IgD-negative memory B cell (primary cell): ENCODE data around the gene PVRIG. TPM values are rescaled to one million over a fixed set of nuclear protein-coding genes. Genes with fewer than 3 reads are reported as not detected.
"Not testable (repeated sequence)": the region's sequence is repeated elsewhere in the genome, so short reads cannot be mapped to it uniquely, and the experiment has no call there.

ENCODE experiments used
- H3K27ac Mint-ChIP-seq, 3 donors: one replicate each; pipeline ENCODE4 v1.8.0; 2020 to 2022; ENCODE audit warnings: mild to moderate bottlenecking in 3 of 3, mixed read lengths in 3 of 3, moderate library complexity in 1 of 3
- H3K27me3 Mint-ChIP-seq: one replicate; pipeline ENCODE4 v1.8.0; 2021; ENCODE audit warnings: mixed read lengths
- H3K36me3 Mint-ChIP-seq: one replicate; pipeline ENCODE4 v1.8.0; 2020; ENCODE audit warnings: mild to moderate bottlenecking, mixed read lengths
- H3K4me1 Mint-ChIP-seq, 3 donors: one replicate each; pipeline ENCODE4 v1.8.0; 2020 to 2022; ENCODE audit warnings: mixed read lengths in 3 of 3, mild to moderate bottlenecking in 1 of 3
- H3K4me3 Mint-ChIP-seq, 4 donors: one replicate each; pipeline ENCODE4 v1.8.0; 2020 to 2022; ENCODE audit warnings: mild to moderate bottlenecking in 4 of 4, mixed read lengths in 4 of 4, moderate library complexity in 3 of 4
- H3K9me3 Mint-ChIP-seq, 3 donors: one replicate each; pipeline ENCODE4 v1.8.0; 2020 to 2021; ENCODE audit warnings: mixed read lengths in 3 of 3, mild to moderate bottlenecking in 1 of 3
- polyA plus RNA-seq: library from polyadenylated mRNA; unstranded; fragments of 300-500 nt; fragmentation: Illumina TruSeq; gene quantifications from one replicate; pipeline ENCODE4 v1.2.3, GENCODE V29; 2021

The PVRIG gene
- polyA plus RNA-seq, 1 donor from 2014 or later = 94.5 TPM

GRCh38 chr7:100185726-100186125, 34.0 kb upstream of the PVRIG start:
- Mint-ChIP-seq H3K27me3 (peaks cover 2% of the 10 kb centered on the region), H3K4me1 (peaks cover 8 to 13% (median 12%) of the 10 kb centered on the region in 3 donors), H3K27ac (no peak overlapping the region), H3K4me3 (no peak overlapping the region), H3K36me3 (peaks cover 1% of the 10 kb centered on the region), H3K9me3 (no peaks in the 10 kb centered on the region)

- H3K27ac Mint-ChIP-seq = no peak overlapping the region
- H3K4me1 Mint-ChIP-seq = peaks cover 24 to 41% (median 35%) of the 10 kb centered on the region in 3 donors
- peaks cover 1% of the 10 kb centered on the region for H3K36me3 Mint-ChIP-seq
- H3K4me3 Mint-ChIP-seq = no peak overlapping the region
- H3K27me3 Mint-ChIP-seq = no peaks in the 10 kb centered on the region
- no peaks in the 10 kb centered on the region for H3K9me3 Mint-ChIP-seq
These were observed 30.7 kb upstream of the PVRIG start for GRCh38 chr7:100189061-100189460.

- Mint-ChIP-seq H3K27me3 (no peaks in the 10 kb centered on the region), H3K4me1 (peaks cover 33 to 46% (median 42%) of the 10 kb centered on the region in 3 donors), H3K27ac (peak overlapping the region; percentile 32 to 86 (median 57)), H3K36me3 (no peaks in the 10 kb centered on the region), H3K4me3 (peak overlapping the region in 3 of 4 donors; percentile 52 to 61 (median 54)), H3K9me3 (no peaks in the 10 kb centered on the region)
These were observed 29.6 kb upstream of the PVRIG start for GRCh38 chr7:100190048-100190711.

GRCh38 chr7:100191775-100192174, 28.0 kb upstream of the PVRIG start:
- Mint-ChIP-seq H3K36me3 (no peaks in the 10 kb centered on the region), H3K27me3 (no peaks in the 10 kb centered on the region), H3K4me1 (peaks cover 41 to 54% (median 54%) of the 10 kb centered on the region in 3 donors), H3K4me3 (peak overlapping the region; percentile 13 to 83 (median 50)), H3K27ac (peak overlapping the region; percentile 57 to 92 (median 86)), H3K9me3 (peaks cover 0 to 3% (median 0%) of the 10 kb centered on the region in 3 donors)

GRCh38 chr7:100192281-100192862, 27.4 kb upstream of the PVRIG start:
- not testable (repeated sequence) for H3K36me3 Mint-ChIP-seq
- H3K27ac Mint-ChIP-seq = peak overlapping the region; percentile 57 to 92 (median 86)

GRCh38 chr7:100192969-100193368, 26.8 kb upstream of the PVRIG start:
- H3K36me3 Mint-ChIP-seq = no peaks in the 10 kb centered on the region
- peaks cover 43 to 59% (median 54%) of the 10 kb centered on the region in 3 donors for H3K4me1 Mint-ChIP-seq
- H3K27ac Mint-ChIP-seq = peak overlapping the region in 2 of 3 donors; percentile 57 to 92
- peaks cover 0 to 3% (median 0%) of the 10 kb centered on the region in 3 donors for H3K9me3 Mint-ChIP-seq
- no peaks in the 10 kb centered on the region for H3K27me3 Mint-ChIP-seq
- H3K4me3 Mint-ChIP-seq = peak overlapping the region in 3 of 4 donors; percentile 27 to 83 (median 58)

More at GRCh38 chr7:100192281-100192862, 27.4 kb upstream of the PVRIG start:
- H3K9me3 Mint-ChIP-seq, H3K27me3 Mint-ChIP-seq: not testable (repeated sequence)
- H3K4me1 Mint-ChIP-seq = peaks cover 43 to 55% (median 54%) of the 10 kb centered on the region in 3 donors
- peak overlapping the region; percentile 13 to 83 (median 50) for H3K4me3 Mint-ChIP-seq

- peak overlapping the region in 2 of 4 donors; percentile 11 to 48 for H3K4me3 Mint-ChIP-seq
- peak overlapping the region; percentile 59 to 87 (median 61) for H3K27ac Mint-ChIP-seq
- H3K27me3 Mint-ChIP-seq = no peaks in the 10 kb centered on the region
- peaks cover 54 to 63% (median 56%) of the 10 kb centered on the region in 3 donors for H3K4me1 Mint-ChIP-seq
- no peaks in the 10 kb centered on the region for H3K36me3 Mint-ChIP-seq
- peaks cover 0 to 3% (median 0%) of the 10 kb centered on the region in 3 donors for H3K9me3 Mint-ChIP-seq
These were observed 24.5 kb upstream of the PVRIG start for GRCh38 chr7:100195222-100195621.

- peak overlapping the region; percentile 59 to 87 (median 80) for H3K27ac Mint-ChIP-seq
- H3K9me3 Mint-ChIP-seq, H3K27me3 Mint-ChIP-seq, H3K36me3 Mint-ChIP-seq: not testable (repeated sequence)
- peaks cover 54 to 62% (median 54%) of the 10 kb centered on the region in 3 donors for H3K4me1 Mint-ChIP-seq
- H3K4me3 Mint-ChIP-seq = peak overlapping the region; percentile 11 to 58 (median 45)
These were observed 23.8 kb upstream of the PVRIG start for GRCh38 chr7:100195901-100196322.

GRCh38 chr7:100198266-100198665, 21.5 kb upstream of the PVRIG start:
- Mint-ChIP-seq H3K27me3 (no peaks in the 10 kb centered on the region), H3K36me3 (no peaks in the 10 kb centered on the region), H3K27ac (no peak overlapping the region), H3K9me3 (peaks cover 0 to 5% (median 0%) of the 10 kb centered on the region in 3 donors), H3K4me1 (peaks cover 36 to 54% (median 37%) of the 10 kb centered on the region in 3 donors), H3K4me3 (peak overlapping the region in 1 of 4 donors; percentile 4)

- Mint-ChIP-seq H3K27ac (peak overlapping the region in 2 of 3 donors; percentile 50 to 86), H3K36me3 (no peaks in the 10 kb centered on the region), H3K4me1 (peaks cover 26 to 44% (median 35%) of the 10 kb centered on the region in 3 donors), H3K9me3 (peaks cover 0 to 5% (median 0%) of the 10 kb centered on the region in 3 donors), H3K27me3 (no peaks in the 10 kb centered on the region), H3K4me3 (peak overlapping the region in 3 of 4 donors; percentile 52 to 73 (median 57))
These were observed 19.1 kb upstream of the PVRIG start for GRCh38 chr7:100200693-100201092.

- Mint-ChIP-seq H3K9me3 (peaks cover 0 to 1% (median 0%) of the 10 kb centered on the region in 3 donors), H3K27me3 (no peaks in the 10 kb centered on the region), H3K4me1 (peaks cover 29 to 50% (median 37%) of the 10 kb centered on the region in 3 donors), H3K36me3 (peaks cover 5% of the 10 kb centered on the region), H3K27ac (no peak overlapping the region), H3K4me3 (peak overlapping the region in 2 of 4 donors; percentile 44 to 45)
These were observed 15.3 kb upstream of the PVRIG start for GRCh38 chr7:100204454-100204853.

- Mint-ChIP-seq H3K4me1 (peaks cover 42 to 55% (median 43%) of the 10 kb centered on the region in 3 donors), H3K36me3 (peaks cover 5% of the 10 kb centered on the region), H3K4me3 (peak overlapping the region; percentile 64 to 91 (median 76)), H3K9me3 (no peaks in the 10 kb centered on the region), H3K27me3 (no peaks in the 10 kb centered on the region), H3K27ac (peak overlapping the region in 2 of 3 donors; percentile 74 to 79)
These were observed 10.8 kb upstream of the PVRIG start for GRCh38 chr7:100208911-100209408.

GRCh38 chr7:100209493-100209892, 10.3 kb upstream of the PVRIG start:
- Mint-ChIP-seq H3K36me3 (peaks cover 5% of the 10 kb centered on the region), H3K27me3 (no peaks in the 10 kb centered on the region), H3K4me1 (peaks cover 42 to 57% (median 47%) of the 10 kb centered on the region in 3 donors), H3K27ac (peak overlapping the region in 2 of 3 donors; percentile 3 to 74), H3K4me3 (peak overlapping the region in 3 of 4 donors; percentile 65 to 91 (median 88)), H3K9me3 (no peaks in the 10 kb centered on the region)

- peaks cover 42 to 64% (median 50%) of the 10 kb centered on the region in 3 donors for H3K4me1 Mint-ChIP-seq
- H3K4me3 Mint-ChIP-seq = peak overlapping the region; percentile 77 to 87 (median 85)
These were observed 8.9 kb upstream of the PVRIG start for GRCh38 chr7:100210805-100211204.

GRCh38 chr7:100211342-100211780, 8.4 kb upstream of the PVRIG start:
- Mint-ChIP-seq H3K4me1 (peaks cover 42 to 64% (median 50%) of the 10 kb centered on the region in 3 donors), H3K36me3 (peaks cover 5% of the 10 kb centered on the region), H3K27ac (peak overlapping the region; percentile 65 to 95 (median 90)), H3K4me3 (peak overlapping the region; percentile 77 to 89 (median 87)), H3K9me3 (no peaks in the 10 kb centered on the region), H3K27me3 (no peaks in the 10 kb centered on the region)

More at GRCh38 chr7:100210805-100211204, 8.9 kb upstream of the PVRIG start:
- H3K27me3 Mint-ChIP-seq = no peaks in the 10 kb centered on the region
- H3K27ac Mint-ChIP-seq = peak overlapping the region; percentile 54 to 90 (median 81)
- H3K36me3 Mint-ChIP-seq = peaks cover 5% of the 10 kb centered on the region
- no peaks in the 10 kb centered on the region for H3K9me3 Mint-ChIP-seq
